Trophoblast cell (in vitro differentiated cells and primary cell): ENCODE results near the gene GTF2IRD1.
"Not testable (repeated sequence)": the region's sequence is repeated elsewhere in the genome, so short reads cannot be mapped to it uniquely, and the experiment has no call there.

Source experiments
- DNase-seq, 2 donors: peaks; one replicate each; pipeline ENCODE4 v3.0.0-alpha.2; 2016
- H2AFZ ChIP-seq: 2 replicates; pipeline ENCODE4 v1.6.1; 2013; ENCODE audit warnings: low read length, moderate library complexity, mild to moderate bottlenecking; ENCODE audit not compliant: insufficient read depth, poor library complexity
- H2AK5ac ChIP-seq: 2 replicates; pipeline ENCODE4 v1.6.1; 2013; ENCODE audit warnings: mild to moderate bottlenecking, low read length
- H2BK120ac ChIP-seq: 2 replicates; pipeline ENCODE4 v1.6.1; 2013; ENCODE audit warnings: low read length, mild to moderate bottlenecking, moderate library complexity; ENCODE audit not compliant: insufficient read depth, poor library complexity
- H2BK12ac ChIP-seq: 2 replicates; pipeline ENCODE4 v1.6.1; 2013; ENCODE audit warnings: mild to moderate bottlenecking, low read length, moderate library complexity
- H2BK5ac ChIP-seq: 2 replicates; pipeline ENCODE4 v1.6.1; 2013; ENCODE audit warnings: low read length, low read depth, moderate library complexity, mild to moderate bottlenecking; ENCODE audit not compliant: poor library complexity
- H3K14ac ChIP-seq: 2 replicates; pipeline ENCODE4 v1.6.1; 2013; ENCODE audit warnings: mild to moderate bottlenecking, low read length
- H3K18ac ChIP-seq: 2 replicates; pipeline ENCODE4 v1.6.1; 2013; ENCODE audit warnings: mild to moderate bottlenecking, low read length
- H3K23ac ChIP-seq: 2 replicates; pipeline ENCODE4 v1.6.1; 2013; ENCODE audit warnings: low read length
- H3K27ac ChIP-seq: 2 replicates; pipeline ENCODE4 v1.5.1; 2013; ENCODE audit warnings: low read depth, mild to moderate bottlenecking, inconsistent platforms, low read length, moderate library complexity
- H3K27me3 ChIP-seq: 2 replicates; pipeline ENCODE4 v1.6.1; 2013; ENCODE audit warnings: inconsistent platforms, mild to moderate bottlenecking, low read length, moderate library complexity; ENCODE audit not compliant: insufficient read depth
- H3K36me3 ChIP-seq, 2 experiments: 1 replicate in 1 of 2; 2 replicates in 1 of 2; pipeline ENCODE4 v1.6.1; 2013; ENCODE audit warnings: low read length in 2 of 2, mild to moderate bottlenecking in 2 of 2, moderate library complexity in 1 of 2; ENCODE audit not compliant: insufficient read depth in 2 of 2, control insufficient read depth in 1 of 2
- H3K4ac ChIP-seq: 2 replicates; pipeline ENCODE4 v1.6.1; 2013; ENCODE audit warnings: low read depth, mild to moderate bottlenecking, low read length, moderate library complexity
- H3K4me1 ChIP-seq, 2 experiments: 1 replicate in 1 of 2; 2 replicates in 1 of 2; pipeline ENCODE4 v1.6.1; 2013; ENCODE audit warnings: low read length in 2 of 2, mild to moderate bottlenecking in 2 of 2, moderate library complexity in 1 of 2; ENCODE audit not compliant: insufficient read depth in 2 of 2, control insufficient read depth in 1 of 2
- H3K4me2 ChIP-seq: 2 replicates; pipeline ENCODE4 v1.6.1; 2013; ENCODE audit warnings: inconsistent platforms, mild to moderate bottlenecking, low read length, moderate library complexity
- H3K4me3 ChIP-seq: 2 replicates; pipeline ENCODE4 v1.5.1; 2013; ENCODE audit warnings: mild to moderate bottlenecking, low read depth, low read length, inconsistent platforms
- H3K79me1 ChIP-seq: one replicate; pipeline ENCODE4 v1.6.1; 2013; ENCODE audit warnings: low read length
- H3K79me2 ChIP-seq: 2 replicates; pipeline ENCODE4 v1.6.1; 2013; ENCODE audit warnings: low read length, mild to moderate bottlenecking; ENCODE audit not compliant: control insufficient read depth, insufficient read depth, poor library complexity
- H3K9ac ChIP-seq: 2 replicates; pipeline ENCODE4 v1.6.1; 2013; ENCODE audit warnings: mild to moderate bottlenecking, low read length
- H3K9me3 ChIP-seq: 2 replicates; pipeline ENCODE4 v1.6.1; 2013; ENCODE audit warnings: low read depth, mild to moderate bottlenecking, control low read depth, inconsistent platforms, low read length; ENCODE audit not compliant: insufficient read depth
- H4K12ac ChIP-seq: 2 replicates; pipeline ENCODE4 v1.6.1; 2013; ENCODE audit warnings: low read depth, mild to moderate bottlenecking, low read length, moderate library complexity
- H4K8ac ChIP-seq: 2 replicates; pipeline ENCODE4 v1.6.1; 2013; ENCODE audit warnings: low read depth, mild to moderate bottlenecking, low read length, moderate library complexity
- H4K91ac ChIP-seq: one replicate; pipeline ENCODE4 v1.6.1; 2013; ENCODE audit warnings: low read depth, mild to moderate bottlenecking, low read length, moderate library complexity
- WGBS: extraction: QIAGEN DNeasy Blood & Tissue Kit; methylation state at CpG from one replicate; pipeline ENCODE4 v1.1.7; 2013; ENCODE audit warnings: missing lambda C conversion rate; ENCODE audit not compliant: insufficient read length, insufficient coverage; ENCODE audit errors: extremely low coverage; 5-methylcytosine and 5-hydroxymethylcytosine counted together

The GTF2IRD1 gene

GRCh38 chr7:74430409-74430808 is 23.3 kb upstream of the GTF2IRD1 start:
- H4K12ac ChIP-seq, H3K27ac ChIP-seq, H2BK12ac ChIP-seq, H3K18ac ChIP-seq, H4K91ac ChIP-seq, H2AK5ac ChIP-seq, H3K9ac ChIP-seq, H4K8ac ChIP-seq, H3K36me3 ChIP-seq, H3K79me2 ChIP-seq, H3K9me3 ChIP-seq, H2BK5ac ChIP-seq, DNase-seq, H2BK120ac ChIP-seq, H3K79me1 ChIP-seq, H3K23ac ChIP-seq, H3K27me3 ChIP-seq, H3K4ac ChIP-seq, H3K14ac ChIP-seq, H3K4me2 ChIP-seq, H2AFZ ChIP-seq, H3K4me3 ChIP-seq, H3K4me1 ChIP-seq: not testable (repeated sequence)
- no CpG with 5 or more reads among the region's 9 CpGs for WGBS

GRCh38 chr7:74430961-74431466 is 22.7 kb upstream of the GTF2IRD1 start:
- Histone ChIP-seq H3K27me3 (no peaks in the 10 kb centered on the region), H2BK5ac (no peak overlapping the region), H3K4me2 (no peak overlapping the region), H3K4me3 (no peak overlapping the region), H2BK120ac (no peak overlapping the region), H3K23ac (no peak overlapping the region), H4K12ac (no peak overlapping the region), H3K27ac (no peak overlapping the region), H2AFZ (peak overlapping the region; percentile 30), H3K4ac (no peak overlapping the region), H4K8ac (no peak overlapping the region), H2AK5ac (no peak overlapping the region), H3K9me3 (no peaks in the 10 kb centered on the region), H4K91ac (no peak overlapping the region), H3K4me1 (no peaks in the 10 kb centered on the region), H3K14ac (no peak overlapping the region), H3K79me2 (no peaks in the 10 kb centered on the region), H2BK12ac (no peak overlapping the region), H3K18ac (no peak overlapping the region), H3K9ac (no peak overlapping the region), H3K36me3 (no peaks in the 10 kb centered on the region), H3K79me1 (no peaks in the 10 kb centered on the region)
- no CpG with 5 or more reads among the region's 12 CpGs for WGBS
- no peak for DNase-seq

- not testable (repeated sequence) for H3K9me3 ChIP-seq, DNase-seq, H3K79me2 ChIP-seq, H3K4ac ChIP-seq, H3K36me3 ChIP-seq, H4K12ac ChIP-seq, H4K91ac ChIP-seq, H2BK120ac ChIP-seq, H3K9ac ChIP-seq, H3K79me1 ChIP-seq, H3K4me1 ChIP-seq, H2BK12ac ChIP-seq, H3K27me3 ChIP-seq, H3K18ac ChIP-seq, H3K14ac ChIP-seq, H3K27ac ChIP-seq, H3K4me3 ChIP-seq, H2BK5ac ChIP-seq, H2AK5ac ChIP-seq, H3K4me2 ChIP-seq, H4K8ac ChIP-seq, H3K23ac ChIP-seq, H2AFZ ChIP-seq
- WGBS: no CpG with 5 or more reads among the region's 1 CpG
Measured at GRCh38 chr7:74437291-74437571, 16.5 kb upstream of the GTF2IRD1 start.

- Histone ChIP-seq H2AFZ (no peak overlapping the region), H3K79me1 (no peaks in the 10 kb centered on the region), H3K9me3 (no peaks in the 10 kb centered on the region), H3K4me2 (no peak overlapping the region), H4K91ac (no peak overlapping the region), H3K4me1 (no peaks in the 10 kb centered on the region), H3K18ac (no peak overlapping the region), H2BK120ac (no peak overlapping the region), H3K4ac (no peak overlapping the region), H3K23ac (no peak overlapping the region), H3K9ac (no peak overlapping the region), H4K12ac (no peak overlapping the region), H3K79me2 (no peaks in the 10 kb centered on the region), H3K14ac (no peak overlapping the region), H2BK5ac (no peak overlapping the region), H2AK5ac (no peak overlapping the region), H4K8ac (no peak overlapping the region), H3K4me3 (no peak overlapping the region), H3K36me3 (no peaks in the 10 kb centered on the region), H3K27me3 (no peaks in the 10 kb centered on the region), H2BK12ac (no peak overlapping the region), H3K27ac (no peak overlapping the region)
- WGBS: no CpG with 5 or more reads among the region's 2 CpGs
- no peak for DNase-seq
Measured at GRCh38 chr7:74438327-74438726, 15.4 kb upstream of the GTF2IRD1 start.
